ENCODE results near the gene CTNNA3.

CTNNA3 gene

DNA sequence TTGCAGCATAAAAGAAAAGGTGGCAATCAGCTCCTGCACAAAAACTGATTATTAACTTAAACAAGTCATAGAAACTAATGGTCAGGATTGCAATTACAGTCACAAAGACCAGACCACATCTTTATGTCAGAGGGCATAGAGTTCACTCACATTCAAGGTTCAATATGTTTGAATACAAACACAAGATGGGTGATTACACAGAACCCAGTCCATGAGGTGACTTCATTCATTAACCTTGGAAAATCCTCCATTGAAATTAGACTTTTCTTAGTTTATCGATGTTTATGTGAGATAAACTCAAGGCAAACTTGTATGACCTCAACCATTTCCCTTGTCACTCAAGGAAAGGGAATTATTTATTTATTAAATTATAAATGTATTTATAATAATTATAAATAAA lies 1158.8 kb downstream of the CTNNA3 start:
- DNase-seq (ENCODE audit: low read depth), result no peak

DNA sequence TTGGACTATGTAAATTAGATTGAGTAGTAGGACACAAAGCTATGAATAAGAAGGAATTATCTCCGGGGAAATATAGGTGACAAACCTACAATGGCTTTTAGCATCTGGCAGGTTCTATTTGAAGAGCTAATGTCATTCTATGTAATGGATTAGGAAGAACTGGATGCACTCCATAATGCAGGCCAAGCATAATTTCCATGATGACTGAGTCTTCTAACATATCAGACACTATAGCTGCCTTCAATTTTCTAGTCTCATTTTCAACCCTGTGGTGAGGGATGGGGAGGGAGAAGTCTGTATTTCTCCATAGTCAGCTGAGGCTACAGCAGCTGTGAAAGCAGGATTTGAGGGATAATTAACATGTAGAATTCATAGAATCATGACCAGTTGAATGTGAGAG lies 1160.6 kb downstream of the CTNNA3 start:
- no peak for DNase-seq (ENCODE audit: low read depth)

DNA sequence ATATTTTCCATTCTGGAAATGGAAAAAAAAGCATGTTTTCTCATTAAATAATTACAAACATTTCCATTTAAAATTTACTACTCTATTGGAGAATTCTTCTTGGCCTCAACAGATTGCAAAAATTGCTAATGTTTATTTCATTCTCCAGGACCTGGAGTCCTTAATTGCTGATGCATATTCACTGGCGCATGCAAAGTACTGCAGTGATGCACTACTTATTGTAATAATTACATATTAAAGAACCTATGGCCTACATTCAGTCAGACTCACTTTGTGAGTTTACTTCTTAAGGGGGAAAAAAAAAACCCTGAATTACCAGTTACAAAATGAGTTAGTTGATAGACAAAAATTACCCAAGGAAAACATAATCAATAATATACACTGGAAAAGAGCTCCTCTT lies 1161.1 kb downstream of the CTNNA3 start:
- no peak for DNase-seq (ENCODE audit: low read depth)

DNA sequence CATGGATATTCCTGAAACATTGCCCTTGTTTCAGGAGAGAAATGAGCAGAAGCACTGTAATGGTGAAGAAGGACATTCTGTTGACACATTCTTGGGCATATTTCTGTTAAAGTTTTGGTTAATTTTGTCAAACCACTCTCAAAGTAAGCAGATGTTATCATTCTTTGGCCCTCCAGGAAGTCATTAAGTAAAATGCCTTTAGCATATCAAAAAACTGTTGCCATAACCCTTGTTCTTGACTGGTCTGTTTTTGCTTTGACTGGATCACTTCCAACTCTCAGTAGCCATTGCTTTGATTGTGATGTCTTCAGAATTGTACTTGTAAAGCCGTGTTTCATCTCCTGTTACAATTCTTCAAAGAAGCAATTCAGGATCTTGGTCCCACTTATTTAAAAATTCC lies 1174.5 kb downstream of the CTNNA3 start:
- no peak for DNase-seq (ENCODE audit: low read depth)

DNA sequence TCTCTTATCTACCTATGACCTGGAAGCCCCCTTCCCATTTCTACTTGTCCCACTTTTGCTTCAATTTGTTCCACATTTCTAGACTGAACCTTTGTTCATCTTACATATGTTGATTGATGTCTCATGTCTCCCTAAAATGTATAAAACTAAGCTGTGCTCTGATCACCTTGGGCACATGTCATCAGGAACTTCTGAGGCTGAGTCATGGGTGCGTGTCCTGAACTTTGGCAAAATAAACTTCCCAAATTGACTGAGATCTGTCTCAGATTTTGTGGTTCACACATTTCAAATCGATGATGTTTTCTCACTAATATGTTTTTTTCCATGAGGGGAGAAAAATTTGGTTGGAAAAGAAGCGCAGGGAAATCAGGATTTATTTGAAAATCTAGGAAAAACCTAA lies 1176.4 kb downstream of the CTNNA3 start:
- no peak for DNase-seq (ENCODE audit: low read depth)

DNA sequence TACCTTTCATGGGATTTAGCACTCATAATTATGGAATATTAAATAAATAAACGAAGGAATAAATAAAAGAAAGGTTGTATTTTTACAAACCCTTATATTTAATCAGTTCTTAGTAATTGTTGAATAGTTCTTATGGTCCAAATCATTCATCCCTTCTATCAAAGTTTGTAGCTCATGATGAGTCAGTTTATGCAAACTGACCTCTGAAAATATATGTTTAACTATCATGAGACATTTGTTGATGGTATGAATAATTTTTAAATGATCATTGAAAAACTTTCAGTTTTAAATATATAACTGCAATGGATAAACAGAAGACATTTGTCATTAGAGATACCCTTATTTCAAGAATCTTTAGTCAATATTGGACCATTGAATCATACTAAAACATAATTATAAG lies 1181.3 kb downstream of the CTNNA3 start:
- DNase-seq (ENCODE audit: low read depth), result no peak

DNA sequence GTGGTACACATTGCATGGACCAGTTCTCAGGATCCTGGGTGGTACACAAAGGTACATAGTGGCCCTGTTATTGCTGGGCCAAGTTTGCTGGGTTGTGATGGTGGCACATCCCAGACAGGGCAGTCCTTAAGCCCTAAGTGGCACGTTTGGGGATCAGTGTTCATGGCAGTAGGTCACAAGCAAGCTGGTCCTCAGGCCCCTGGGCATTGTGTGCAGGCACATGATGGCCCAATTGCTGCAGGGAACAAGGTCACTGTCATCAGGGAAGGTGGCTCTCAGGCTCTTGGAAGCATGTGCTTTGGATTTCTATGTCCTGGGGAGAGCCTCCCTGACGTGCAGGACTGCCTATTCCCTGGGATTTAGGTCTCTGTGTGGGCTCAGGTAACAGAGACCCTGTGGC lies 1182.5 kb downstream of the CTNNA3 start:
- DNase-seq (ENCODE audit: low read depth), result no peak

DNA sequence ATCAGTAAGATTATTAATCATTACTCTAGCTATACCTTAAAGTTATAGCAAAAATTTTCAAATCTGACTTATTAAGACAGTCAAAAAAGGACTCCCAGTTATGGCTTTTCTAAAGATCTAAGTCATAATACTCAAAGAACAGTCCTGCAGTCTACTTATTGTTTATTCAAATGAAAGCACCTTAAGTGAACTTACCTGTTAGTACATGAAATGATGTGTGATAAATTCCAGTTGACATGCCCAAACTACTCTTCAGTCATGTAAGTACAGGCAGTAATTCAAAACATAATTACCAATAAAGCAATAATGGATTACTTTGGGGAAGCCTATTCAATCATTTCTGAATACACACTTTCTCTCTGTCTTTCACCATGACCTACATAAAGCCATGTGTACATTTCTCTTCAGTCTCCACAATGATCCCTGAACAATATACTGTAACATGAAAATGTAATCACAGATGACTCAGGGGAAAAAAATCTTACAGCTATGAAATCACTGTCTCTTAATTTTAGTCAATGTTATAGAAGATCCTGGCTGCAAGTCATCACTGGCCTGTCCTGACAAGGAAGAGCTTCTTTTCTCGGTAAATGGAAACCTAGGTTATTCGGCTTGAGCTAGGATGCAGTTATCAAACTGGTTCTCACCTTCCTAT lies 1190.9 kb downstream of the CTNNA3 start:
- DNase-seq (ENCODE audit: low read depth), result no peak

DNA sequence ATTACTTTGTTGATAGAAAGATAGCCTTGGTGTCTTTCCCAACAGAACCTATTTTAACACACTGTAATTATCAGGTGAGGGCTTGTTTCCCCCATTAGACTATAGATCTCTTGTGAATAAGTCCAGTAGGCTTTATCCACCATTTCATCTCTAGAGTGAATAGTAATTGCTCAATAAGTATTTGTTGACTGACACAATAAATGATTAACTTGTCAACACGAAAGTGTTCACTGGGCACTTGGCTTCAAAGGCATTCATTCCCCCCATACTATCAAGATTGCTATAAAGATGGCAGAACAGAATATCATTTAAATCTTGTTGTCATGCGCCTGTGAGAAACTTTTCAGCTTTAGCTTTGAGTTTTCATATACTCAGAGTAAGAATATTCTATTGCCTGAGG lies 1194.6 kb downstream of the CTNNA3 start:
- no peak for DNase-seq (ENCODE audit: low read depth)

DNA sequence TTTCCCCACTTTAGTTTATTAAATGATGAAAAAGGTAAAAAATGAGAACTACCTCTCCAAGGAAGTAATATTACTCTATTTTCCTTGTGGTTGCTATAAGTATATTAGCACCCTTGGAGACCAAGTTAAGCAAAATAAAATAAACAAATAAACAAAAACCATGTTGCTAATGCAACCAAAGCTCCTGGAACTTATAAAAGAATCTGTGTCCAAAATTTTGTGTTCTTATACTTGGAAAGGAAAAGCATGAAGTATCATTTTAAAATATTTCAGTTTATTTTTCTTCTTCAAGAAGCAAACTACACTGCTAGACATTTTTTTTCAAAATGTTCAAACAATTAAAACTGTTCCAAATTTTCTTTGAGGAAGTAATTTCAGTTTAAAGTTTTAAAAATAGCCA lies 1212.0 kb downstream of the CTNNA3 start:
- DNase-seq (ENCODE audit: low read depth), result no peak

DNA sequence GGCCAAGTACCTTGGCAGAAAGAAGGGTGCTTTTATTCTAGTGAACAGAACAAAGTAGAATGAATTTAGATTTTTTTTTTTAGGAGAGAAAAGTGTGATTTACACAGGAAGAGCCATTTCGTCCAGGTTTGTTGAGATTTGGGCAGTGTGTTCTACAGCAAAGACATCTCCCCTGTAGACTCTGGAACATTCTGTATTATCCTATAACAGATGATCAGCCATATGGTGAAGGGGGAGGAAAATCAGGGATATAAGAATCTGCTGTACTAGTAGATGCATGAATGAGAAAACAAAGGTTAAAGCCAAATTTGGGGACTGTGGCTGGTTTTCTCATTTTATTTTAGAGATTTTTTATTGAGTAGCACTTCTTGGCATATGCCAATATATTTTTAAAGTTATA lies 1223.8 kb downstream of the CTNNA3 start:
- no peak for DNase-seq (ENCODE audit: low read depth)

DNA sequence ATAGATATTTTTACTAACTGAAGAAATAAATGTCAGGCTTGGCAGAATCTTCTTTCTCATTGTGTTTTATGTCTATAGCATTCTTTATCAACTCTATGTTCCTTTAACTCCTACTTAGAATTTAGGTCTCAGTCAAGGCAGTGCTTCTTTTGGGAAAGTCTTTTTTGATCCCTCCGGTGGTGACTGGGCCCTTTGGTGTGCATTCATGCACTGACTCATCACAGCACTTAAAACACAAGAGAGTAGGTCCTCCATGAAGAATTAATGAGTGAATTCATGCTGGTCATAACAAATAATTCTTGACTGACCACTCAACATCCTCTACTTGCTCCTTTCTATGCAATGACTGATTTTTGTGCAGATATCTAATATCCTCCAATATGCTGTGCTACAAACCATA lies 1229.0 kb downstream of the CTNNA3 start:
- DNase-seq (ENCODE audit: low read depth), result no peak

DNA sequence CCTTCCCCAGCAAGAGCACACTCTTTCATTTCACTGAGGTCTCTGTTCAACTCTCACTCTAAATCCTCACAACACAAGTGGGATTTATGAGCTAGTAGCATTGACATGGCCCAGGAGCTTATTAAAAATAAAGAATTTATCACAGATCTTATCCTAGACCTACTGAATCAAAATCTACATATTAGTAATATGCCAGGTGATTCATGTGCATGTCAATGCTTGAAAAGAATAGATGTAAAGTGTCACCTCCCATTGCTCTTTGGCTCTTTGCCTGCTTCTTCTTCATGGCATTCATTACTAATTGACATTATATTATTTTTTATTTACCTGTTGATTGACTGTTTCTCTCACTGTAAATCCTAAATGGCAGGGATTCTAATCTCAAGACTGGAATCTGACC lies 1229.4 kb downstream of the CTNNA3 start:
- no peak for DNase-seq (ENCODE audit: low read depth)

DNA sequence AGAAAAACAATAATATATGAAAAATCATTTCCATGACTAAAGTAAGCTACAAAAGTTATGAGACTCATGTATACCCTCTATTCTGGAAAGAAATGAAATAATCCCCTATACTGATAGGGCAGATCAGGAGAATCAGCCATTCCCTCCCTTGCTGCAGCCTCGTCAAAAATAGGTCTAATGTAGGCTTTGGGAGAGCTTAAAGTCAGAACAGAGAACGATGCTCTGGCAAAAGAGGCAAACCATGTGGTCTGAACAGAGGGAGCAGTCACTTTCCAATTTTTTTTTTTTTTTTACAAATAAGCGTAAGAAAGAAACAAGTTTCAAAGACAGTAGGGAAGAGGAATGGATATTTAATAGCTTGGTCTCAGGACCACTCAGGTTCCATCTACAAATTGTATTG lies 1232.4 kb downstream of the CTNNA3 start:
- DNase-seq (ENCODE audit: low read depth), result no peak

DNA sequence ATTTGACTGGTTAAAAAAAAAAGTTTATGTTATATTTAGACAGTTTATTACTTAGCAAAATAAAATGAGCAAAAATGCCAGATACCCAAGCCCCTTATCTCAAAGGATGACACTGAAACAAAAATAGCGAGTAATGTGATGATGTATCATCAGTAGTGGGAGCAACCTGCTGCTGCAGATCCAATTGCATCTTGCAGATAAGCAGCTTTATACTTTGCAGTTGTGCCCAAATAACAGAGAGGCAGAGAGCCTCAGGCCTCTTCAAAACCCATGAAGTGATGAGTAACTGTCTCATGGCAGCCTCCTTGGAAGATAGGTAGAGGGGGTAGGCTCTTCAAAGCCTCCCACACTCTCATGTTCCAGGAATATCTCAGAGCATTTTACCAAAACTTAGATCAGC lies 1238.4 kb downstream of the CTNNA3 start:
- DNase-seq (ENCODE audit: low read depth), result no peak

DNA sequence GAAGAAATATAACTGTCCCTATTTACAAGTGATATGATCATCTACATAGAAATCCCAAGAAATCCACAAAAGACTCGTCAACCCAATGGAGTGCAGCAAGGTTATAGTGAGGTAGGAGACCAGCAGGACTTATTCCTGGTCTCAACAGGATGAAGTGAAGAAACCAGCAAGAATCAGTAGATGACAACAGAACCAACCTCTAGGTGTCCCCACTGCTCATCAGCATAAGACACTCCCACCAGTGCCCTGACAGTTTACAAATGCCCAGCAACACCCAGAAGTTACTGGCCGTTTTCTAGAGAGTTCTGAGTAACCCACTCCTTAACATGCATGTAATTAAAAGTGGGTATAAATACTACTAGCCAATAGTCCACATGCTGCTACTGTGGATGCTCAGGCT lies 1240.7 kb downstream of the CTNNA3 start:
- DNase-seq (ENCODE audit: low read depth), result no peak

DNA sequence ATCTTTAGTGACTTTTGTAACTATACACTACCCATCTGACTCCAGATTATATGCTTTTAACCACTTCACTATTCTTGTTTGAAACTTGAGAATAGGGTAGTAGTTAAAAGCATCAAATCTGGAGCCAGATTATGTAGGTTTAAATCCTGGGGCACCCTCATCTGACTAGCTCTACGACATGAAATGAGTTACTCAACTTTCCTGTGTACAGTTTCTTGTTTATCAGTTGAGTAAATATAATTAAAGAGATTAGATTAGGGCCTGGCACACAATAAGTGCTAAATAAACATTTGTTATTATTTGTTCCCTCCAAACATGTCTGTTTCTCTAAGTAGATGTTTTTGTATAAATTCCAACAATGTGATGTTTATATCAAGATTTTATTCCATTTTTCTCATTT lies 1255.4 kb downstream of the CTNNA3 start:
- no peak for DNase-seq (ENCODE audit: low read depth)

DNA sequence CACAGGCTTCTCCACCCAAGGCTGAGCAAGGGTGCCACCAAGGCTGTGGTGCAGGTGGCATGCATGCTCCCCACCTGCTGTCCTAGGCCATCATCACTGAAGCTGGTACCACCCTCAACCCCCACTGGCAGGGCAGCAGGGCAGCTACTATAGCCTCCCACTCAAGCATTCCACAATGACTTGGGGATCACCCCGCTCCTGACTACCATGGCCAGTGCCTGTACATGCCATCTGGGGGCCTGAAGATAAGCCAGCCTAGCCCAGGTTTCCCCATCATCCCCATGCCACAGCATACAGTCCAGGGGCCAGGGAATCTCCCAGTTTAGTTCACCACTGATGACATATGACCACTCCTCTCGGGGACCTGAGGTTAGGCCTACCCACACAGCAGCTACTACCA lies 1281.1 kb downstream of the CTNNA3 start:
- DNase-seq (ENCODE audit: low read depth), result no peak

DNA sequence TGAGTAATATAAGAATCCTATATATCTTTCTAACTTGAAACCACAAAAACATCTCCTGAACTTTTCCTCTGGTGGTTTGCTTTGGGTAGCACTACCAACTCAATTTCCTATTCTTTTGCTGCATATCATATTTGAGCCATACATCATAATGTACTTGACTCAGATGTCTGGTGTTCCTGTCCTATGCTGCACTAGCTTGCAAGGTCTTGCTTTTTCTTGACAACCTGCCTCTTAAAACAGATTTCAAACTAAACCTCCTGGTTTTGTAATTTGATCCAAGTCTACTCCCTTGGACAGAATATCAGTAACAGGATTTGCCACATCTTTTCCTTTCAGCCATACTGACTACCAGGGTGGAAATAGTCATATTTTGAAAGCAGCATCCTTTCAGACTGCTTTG lies 1290.4 kb downstream of the CTNNA3 start:
- no peak for DNase-seq (ENCODE audit: low read depth)

DNA sequence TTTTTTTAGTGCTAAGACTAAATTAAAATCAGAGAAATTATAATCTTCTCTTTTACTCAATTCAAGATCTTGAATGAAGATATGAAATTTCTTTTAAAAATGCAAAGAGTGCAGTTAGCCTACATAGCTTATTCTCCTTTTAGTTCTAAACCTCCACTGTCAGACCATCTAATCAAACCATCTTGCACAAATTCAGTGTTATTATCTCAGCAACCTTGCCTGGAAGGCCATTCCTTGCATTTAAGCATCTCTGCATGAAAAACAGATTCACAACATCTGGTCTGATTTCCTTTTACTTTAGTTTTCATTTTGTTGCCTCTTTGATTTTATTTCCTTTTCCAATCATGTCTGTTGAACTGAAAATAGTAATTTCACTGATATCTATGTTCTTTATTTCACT lies 1297.3 kb downstream of the CTNNA3 start:
- no peak for DNase-seq (ENCODE audit: low read depth)

DNA sequence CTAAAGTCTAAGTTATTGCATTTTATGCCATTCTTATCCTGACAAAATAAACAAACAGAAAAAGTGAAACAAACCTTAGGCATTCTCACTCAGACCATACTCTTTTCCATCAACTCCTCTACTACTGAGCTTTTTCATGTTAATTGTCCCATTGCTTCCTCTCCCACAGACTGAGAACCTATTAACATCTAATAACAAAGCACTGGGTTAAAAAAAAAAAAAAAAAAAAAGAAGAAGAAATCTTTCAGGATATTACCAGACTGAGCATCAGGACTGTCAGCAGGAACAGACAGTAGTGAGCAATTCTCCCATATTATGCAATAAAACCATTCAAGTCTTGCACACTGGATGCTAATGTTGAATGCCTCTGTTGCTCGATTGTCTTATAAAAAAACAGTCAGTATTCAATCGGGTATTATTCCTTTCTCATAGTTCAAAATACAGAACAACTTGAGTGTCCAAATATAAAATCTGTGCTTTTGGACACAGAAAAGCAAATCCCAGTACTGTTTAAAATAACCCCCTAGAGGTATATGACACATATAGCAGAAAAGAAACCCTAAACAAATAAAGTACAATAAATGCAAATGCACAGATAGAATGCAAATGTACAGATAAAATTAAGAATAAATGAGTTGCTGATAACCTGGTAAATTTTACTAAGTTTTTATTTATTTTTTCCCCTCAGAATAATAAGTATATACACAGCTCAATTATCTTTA lies 1301.5 kb downstream of the CTNNA3 start:
- DNase-seq (ENCODE audit: low read depth), result no peak

DNA sequence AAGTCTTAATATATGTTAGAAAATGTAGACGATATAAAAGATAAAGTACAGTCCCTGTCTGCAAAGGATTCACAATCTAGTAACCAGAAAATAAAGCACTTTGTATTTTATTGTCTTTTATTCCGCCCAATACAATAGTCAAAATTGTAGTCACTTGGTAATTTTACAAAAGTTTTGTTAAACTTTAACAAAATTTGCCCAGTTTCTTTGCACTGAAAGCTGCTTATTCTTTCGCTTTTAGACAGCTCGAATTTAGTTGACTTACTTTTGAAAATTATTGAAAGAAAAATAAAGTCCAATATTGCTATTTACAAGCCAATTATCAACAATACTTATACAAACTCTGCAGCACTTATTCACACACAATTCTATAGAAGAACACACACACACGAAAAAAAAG lies 1305.1 kb downstream of the CTNNA3 start:
- no peak for DNase-seq (ENCODE audit: low read depth)

DNA sequence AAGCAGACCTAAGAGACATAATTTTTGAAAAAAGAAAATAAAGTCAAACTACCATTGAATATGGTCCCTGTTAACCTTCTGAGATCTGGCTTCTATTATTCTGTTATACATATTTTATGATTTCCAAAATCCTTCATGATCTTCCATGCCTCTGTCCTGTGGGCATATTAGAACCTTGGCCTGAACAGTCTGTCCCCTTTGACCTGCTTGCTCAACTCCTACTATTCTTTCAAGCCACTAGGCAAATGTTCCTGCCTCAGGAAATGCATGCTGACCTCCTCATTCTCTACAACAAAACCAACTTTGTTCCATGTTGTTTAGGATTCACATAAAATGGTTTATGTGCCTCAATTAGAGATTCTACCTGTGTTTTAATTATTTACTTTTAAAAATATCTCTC lies 1315.0 kb downstream of the CTNNA3 start:
- DNase-seq (ENCODE audit: low read depth), result no peak

All from activated gamma-delta T cell treated with anti-CD3 and anti-CD28 coated beads, Interleukin-2, amount 50 U/mL, for 16 hours (primary cell).